KMS-11 (cell line): ENCODE data around the gene SCEL.

Experiments used
- H2AFZ ChIP-seq: fragments of 200-600 bp; sonication (generic); 2 replicates; pipeline ENCODE4 v1.6.1; 2016; ENCODE audit warnings: antibody characterized with exemption, mixed run types, low read depth
- H3K27ac ChIP-seq: fragments of 200-600 bp; sonication (generic); 2 replicates; pipeline ENCODE4 v1.6.1; 2016; ENCODE audit warnings: mild to moderate bottlenecking, mixed run types
- H3K27me3 ChIP-seq: fragments of 200-600 bp; sonication (generic); 2 replicates; pipeline ENCODE4 v1.6.1; 2017; ENCODE audit warnings: mild to moderate bottlenecking, low read depth, mixed run types, moderate library complexity; ENCODE audit not compliant: insufficient read depth
- H3K36me3 ChIP-seq: fragments of 200-600 bp; sonication (generic); 2 replicates; pipeline ENCODE4 v1.6.1; 2017; ENCODE audit warnings: mild to moderate bottlenecking, mixed run types; ENCODE audit not compliant: insufficient read depth
- H3K4me1 ChIP-seq: fragments of 200-600 bp; sonication (generic); 2 replicates; pipeline ENCODE4 v1.6.1; 2016; ENCODE audit warnings: mild to moderate bottlenecking, low read depth, mixed run types; ENCODE audit not compliant: poor library complexity, severe bottlenecking
- H3K4me2 ChIP-seq: fragments of 200-600 bp; sonication (generic); 2 replicates; pipeline ENCODE4 v1.7.0; 2016; ENCODE audit warnings: mild to moderate bottlenecking, mixed run types
- H3K4me3 ChIP-seq: fragments of 200-600 bp; sonication (generic); IDR thresholded peaks from 2 replicates; pipeline ENCODE4 v1.6.1; 2017; ENCODE audit warnings: low read depth, low read length, mixed read lengths; ENCODE audit not compliant: insufficient read depth
- H3K79me2 ChIP-seq: fragments of 200-600 bp; sonication (generic); 2 replicates; pipeline ENCODE4 v1.6.1; 2016; ENCODE audit warnings: low read depth, mixed run types; ENCODE audit not compliant: insufficient read depth
- H3K9ac ChIP-seq: fragments of 200-600 bp; sonication (generic); 2 replicates; pipeline ENCODE4 v1.6.1; 2016; ENCODE audit warnings: mild to moderate bottlenecking, mixed run types
- H4K20me1 ChIP-seq: fragments of 200-600 bp; sonication (generic); 2 replicates; pipeline ENCODE4 v1.6.1; 2016; ENCODE audit warnings: mild to moderate bottlenecking, mixed run types; ENCODE audit not compliant: insufficient read depth
- CTCF ChIP-seq: fragments of 200-600 bp; sonication (generic); conservative IDR thresholded peaks from 2 replicates; pipeline ENCODE4 v1.6.1; 2017; ENCODE audit warnings: low read depth, mild to moderate bottlenecking, antibody characterized with exemption, low read length, moderate library complexity, mixed read lengths

SCEL gene

GRCh38 chr13:77563111-77563510 lies 27.6 kb downstream of the SCEL start:
- Histone ChIP-seq H3K4me2 (no peak overlapping the region), H3K4me1 (no peaks in the 10 kb centered on the region), H3K9ac (no peak overlapping the region), H3K27ac (no peak overlapping the region), H3K79me2 (no peaks in the 10 kb centered on the region), H3K36me3 (no peaks in the 10 kb centered on the region), H3K4me3 (no peak overlapping the region), H3K27me3 (no peaks in the 10 kb centered on the region), H2AFZ (no peak overlapping the region), H4K20me1 (no peaks in the 10 kb centered on the region)
- no peak for TF ChIP-seq CTCF

DNA sequence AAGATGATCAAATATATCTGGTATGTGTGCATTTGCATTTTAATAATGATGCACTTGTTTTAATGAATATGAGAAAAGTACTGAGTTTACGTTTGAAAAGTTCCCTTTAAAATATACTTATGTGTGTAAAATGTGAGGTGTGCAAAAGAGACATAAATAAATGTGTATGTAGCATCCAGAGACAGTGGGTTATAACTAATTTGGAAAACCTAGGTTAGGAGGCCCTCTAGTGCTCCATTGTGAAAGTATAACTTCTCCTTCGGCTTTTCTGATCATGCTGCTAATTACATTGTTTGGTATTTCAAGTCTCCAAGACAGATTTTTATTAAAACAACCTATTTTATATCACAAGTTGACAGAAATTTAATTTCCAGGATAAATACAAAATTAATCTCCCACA lies 30.1 kb downstream of the SCEL start:
- no peaks in the 10 kb centered on the region for H3K4me1 ChIP-seq

DNA sequence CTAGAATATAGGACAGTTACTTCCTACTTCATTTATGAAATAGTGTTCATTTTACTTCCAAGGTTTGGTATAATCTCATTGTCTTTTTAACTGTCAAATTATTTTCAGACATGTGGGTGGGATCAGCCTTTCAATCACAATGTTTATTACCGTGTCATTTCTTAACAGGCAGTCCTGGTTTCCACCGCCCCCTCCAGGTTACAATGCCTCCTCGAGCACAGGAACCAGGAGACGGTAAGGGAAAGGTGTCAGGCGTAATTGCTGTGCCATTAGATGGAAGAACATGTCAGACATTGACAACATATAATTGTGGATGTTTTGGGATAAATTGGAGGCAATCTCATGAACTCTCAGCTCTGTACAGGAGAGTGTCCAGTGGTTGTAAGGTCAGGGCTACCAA lies 36.5 kb downstream of the SCEL start:
- Histone ChIP-seq H3K4me2 (no peak overlapping the region), H3K27ac (no peak overlapping the region), H3K79me2 (no peaks in the 10 kb centered on the region), H3K36me3 (no peaks in the 10 kb centered on the region), H3K9ac (no peak overlapping the region), H2AFZ (no peak overlapping the region), H3K27me3 (no peaks in the 10 kb centered on the region), H3K4me3 (no peak overlapping the region), H3K4me1 (no peaks in the 10 kb centered on the region), H4K20me1 (no peaks in the 10 kb centered on the region)
- no peak for TF ChIP-seq CTCF

More for the DNA sequence above, 30.1 kb downstream of the SCEL start:
- Histone ChIP-seq H3K27ac (no peak overlapping the region), H3K36me3 (no peaks in the 10 kb centered on the region), H2AFZ (no peak overlapping the region), H3K9ac (no peak overlapping the region), H3K4me2 (no peak overlapping the region), H3K27me3 (no peaks in the 10 kb centered on the region), H4K20me1 (no peaks in the 10 kb centered on the region), H3K79me2 (no peaks in the 10 kb centered on the region), H3K4me3 (no peak overlapping the region)
- peak; percentile 40; the same call in 1 of the 2 replicates for TF ChIP-seq CTCF

DNA sequence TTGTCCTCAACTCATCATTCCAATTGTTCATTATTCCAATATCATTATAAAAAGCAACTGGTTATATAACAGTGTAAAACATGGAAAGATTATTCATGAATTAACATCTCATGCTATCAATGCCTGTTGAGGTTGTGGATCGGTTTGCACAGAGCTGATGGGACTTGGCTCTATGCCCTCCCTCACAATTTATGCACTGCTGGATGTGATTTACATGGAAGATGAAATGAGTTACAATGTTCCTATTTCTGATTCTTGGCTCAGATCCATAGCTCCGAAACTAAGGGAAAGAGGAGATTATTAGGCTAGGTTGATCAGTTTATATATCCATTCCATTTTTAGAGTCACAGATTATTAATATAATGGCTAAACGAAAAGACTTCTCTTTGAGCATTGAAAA lies 38.6 kb downstream of the SCEL start:
- no peaks in the 10 kb centered on the region for H3K79me2 ChIP-seq
- no peak overlapping the region for H3K4me3 ChIP-seq
- H3K27me3 ChIP-seq: no peaks in the 10 kb centered on the region
- H3K9ac ChIP-seq: no peak overlapping the region
- no peaks in the 10 kb centered on the region for H4K20me1 ChIP-seq
- TF ChIP-seq CTCF: no peak
- H3K36me3 ChIP-seq: no peaks in the 10 kb centered on the region
- no peak overlapping the region for H3K27ac ChIP-seq
- H3K4me2 ChIP-seq: no peak overlapping the region
- no peaks in the 10 kb centered on the region for H3K4me1 ChIP-seq
- no peak overlapping the region for H2AFZ ChIP-seq

- no peak overlapping the region for H3K9ac ChIP-seq
- H3K36me3 ChIP-seq: no peaks in the 10 kb centered on the region
- H3K27me3 ChIP-seq: no peaks in the 10 kb centered on the region
- no peaks in the 10 kb centered on the region for H3K79me2 ChIP-seq
- H4K20me1 ChIP-seq: no peaks in the 10 kb centered on the region
- no peak overlapping the region for H3K4me3 ChIP-seq
- H3K4me1 ChIP-seq: no peaks in the 10 kb centered on the region
- no peak overlapping the region for H3K27ac ChIP-seq
- H3K4me2 ChIP-seq: no peak overlapping the region
- TF ChIP-seq CTCF: no peak
- no peak overlapping the region for H2AFZ ChIP-seq
Measured at GRCh38 chr13:77579959-77580358, 44.5 kb downstream of the SCEL start.
